ENCODE data around the gene CADM1. TPM values are rescaled to one million over a fixed set of nuclear protein-coding genes. Genes with fewer than 3 reads are reported as not detected.

The CADM1 gene
- total and polyA plus RNA-seq, 9 of the 15 experiments (the other 6 are each of a cell fraction or from before 2014, with no cell fraction given): 0.42 TPM; not detected in 8

DNA sequence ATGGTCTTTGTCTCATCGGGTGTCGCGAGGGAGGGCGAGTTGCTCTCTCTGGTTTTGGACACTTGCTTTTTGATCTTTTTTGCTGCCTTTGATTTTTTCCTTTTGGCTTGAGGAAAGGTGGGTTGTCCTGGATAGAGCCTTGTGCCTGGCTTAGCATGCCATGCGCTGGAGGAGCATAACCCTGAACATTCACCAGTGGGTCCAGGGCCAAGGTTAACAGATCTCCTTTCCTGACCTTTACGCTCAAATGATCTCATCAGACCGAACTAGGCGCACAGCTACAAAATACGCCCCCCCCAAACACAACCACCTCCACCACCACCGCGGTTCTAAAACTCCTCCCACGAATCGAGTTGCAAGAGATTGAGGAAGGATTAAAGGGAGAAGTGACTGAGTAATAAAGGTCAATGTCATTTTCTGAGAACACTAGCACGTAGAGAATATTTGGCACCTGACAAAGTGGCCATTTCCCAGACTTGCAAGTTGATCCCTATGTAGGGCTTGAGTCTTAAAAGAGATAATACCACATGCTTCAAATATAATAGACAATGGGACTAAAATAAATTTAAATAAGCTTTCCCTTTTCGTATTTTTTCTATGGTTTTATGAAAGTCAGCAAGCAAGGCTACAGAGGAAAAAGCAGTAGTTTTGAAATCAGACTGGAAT is 48.7 kb upstream of the CADM1 start:
- H3K9me1 ChIP-seq (ENCODE audit: control insufficient read depth, insufficient read depth, low read length): no peaks in the 10 kb centered on the region
- no peaks in the 10 kb centered on the region for H4K20me1 ChIP-seq (replicated peaks; ENCODE audit: control insufficient read depth, insufficient read depth, low read length)
- BruUV-seq (replicated peaks): no TSS peak
- ATAC-seq: no peak
- H3K4me2 ChIP-seq (ENCODE audit: insufficient read depth, low read length): no peak overlapping the region
- H3K27ac ChIP-seq (ENCODE audit: extremely low read depth, low read depth, low read length): no peak overlapping the region
- no peaks in the 10 kb centered on the region for H3K79me2 ChIP-seq (ENCODE audit: control insufficient read depth, insufficient read depth, low read length)
- no peaks in the 10 kb centered on the region for H3K27me3 ChIP-seq (ENCODE audit: control insufficient read depth in 2 of 2, insufficient read depth in 2 of 2, low read length in 2 of 2)
- POLR2A ChIA-PET: no interaction called here
- DNase-seq (ENCODE audit: extremely low read depth in 1 of 4, low spot score in 3 of 4): no peak
- in situ Hi-C loops (cut with MboI): no loop called here
- H3K9me3 ChIP-seq (replicated peaks; ENCODE audit: control insufficient read depth, insufficient read depth, low read depth, low read length): no peaks in the 10 kb centered on the region
- TF ChIP-seq, protein P1, sequence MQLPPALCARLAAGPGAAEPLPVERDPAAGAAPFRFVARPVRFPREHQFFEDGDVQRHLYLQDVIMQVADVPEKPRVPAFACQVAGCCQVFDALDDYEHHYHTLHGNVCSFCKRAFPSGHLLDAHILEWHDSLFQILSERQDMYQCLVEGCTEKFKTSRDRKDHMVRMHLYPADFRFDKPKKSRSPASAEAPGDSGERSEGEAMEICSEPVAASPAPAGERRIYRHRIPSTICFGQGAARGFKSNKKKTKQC (CRISPR knock-in tag; IDR thresholded peaks at IDR 0.05): no peak
- no peak for TF ChIP-seq CAMTA2 (CRISPR knock-in tag; conservative IDR thresholded peaks at IDR 0.05)
- no peaks in the 10 kb centered on the region for H3K4me1 ChIP-seq (replicated peaks in 1 of 2; ENCODE audit: control insufficient read depth in 2 of 2, insufficient read depth in 2 of 2, low read length in 2 of 2)
- no peak for FAIRE-seq
- no peak overlapping the region for H3K9ac ChIP-seq (ENCODE audit: insufficient read depth in 1 of 2, low read depth in 2 of 2, low read length in 2 of 2)
- under 1% methylated on average over 15 of the region's 15 CpGs for WGBS (ENCODE audit: insufficient coverage, low coverage, missing lambda C conversion rate)
- intact Hi-C loops (cut with micrococcal nuclease): no loop called here
- H3K36me3 ChIP-seq (ENCODE audit: control insufficient read depth, insufficient read depth, low read length): no peaks in the 10 kb centered on the region
- H2AFZ ChIP-seq (ENCODE audit: low read depth, low read length): no peak overlapping the region
- CTCF ChIA-PET (ENCODE audit: low intra/inter-chr PET ratio): no interaction called here
- no peak overlapping the region for H3K4me3 ChIP-seq

DNA sequence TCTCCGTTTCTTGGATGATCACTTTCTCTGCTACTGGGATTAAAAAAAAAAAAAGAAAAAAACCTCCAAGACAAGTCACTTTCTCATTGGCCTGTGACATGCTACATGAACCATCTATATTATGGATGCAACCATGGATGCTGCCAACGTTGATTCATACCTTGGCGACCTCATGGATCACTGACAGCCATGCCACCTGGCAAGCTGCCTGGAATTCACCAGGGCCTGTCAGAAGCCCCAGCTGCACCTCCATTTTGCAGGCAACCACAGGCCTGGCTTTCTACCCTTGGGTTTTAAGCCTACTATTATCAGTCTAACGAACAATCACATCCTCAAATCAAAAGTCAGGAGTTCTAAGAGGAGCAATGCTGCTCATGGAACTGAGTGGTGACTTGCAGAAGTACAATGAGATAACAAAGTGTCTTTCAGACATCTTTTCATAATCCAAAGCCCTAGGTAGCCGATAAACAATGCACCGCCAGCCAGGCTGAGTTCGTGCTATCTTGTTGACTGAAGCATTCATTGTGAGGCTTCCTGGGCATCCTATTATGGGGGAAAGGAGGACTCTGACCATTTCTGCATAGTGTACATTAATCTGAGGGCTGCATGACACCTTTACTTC is 48.0 kb upstream of the CADM1 start:
- no peaks in the 10 kb centered on the region for H3K4me1 ChIP-seq (replicated peaks in 1 of 2; ENCODE audit: control insufficient read depth in 2 of 2, insufficient read depth in 2 of 2, low read length in 2 of 2)
- in situ Hi-C loops (cut with MboI) (no loop called here), intact Hi-C loops (cut with micrococcal nuclease) (no loop called here)
- 0% methylated on average over 7 of the region's 7 CpGs for WGBS (ENCODE audit: insufficient coverage, low coverage, missing lambda C conversion rate)
- ATAC-seq (no peak), DNase-seq (ENCODE audit: extremely low read depth in 1 of 4, low spot score in 3 of 4) (no peak), FAIRE-seq (no peak)
- H3K27me3 ChIP-seq (ENCODE audit: control insufficient read depth in 2 of 2, insufficient read depth in 2 of 2, low read length in 2 of 2): no peaks in the 10 kb centered on the region
- H3K79me2 ChIP-seq (ENCODE audit: control insufficient read depth, insufficient read depth, low read length): no peaks in the 10 kb centered on the region
- H3K36me3 ChIP-seq (ENCODE audit: control insufficient read depth, insufficient read depth, low read length): no peaks in the 10 kb centered on the region
- CTCF ChIA-PET (ENCODE audit: low intra/inter-chr PET ratio): no interaction called here
- no peak overlapping the region for H3K9ac ChIP-seq (ENCODE audit: insufficient read depth in 1 of 2, low read depth in 2 of 2, low read length in 2 of 2)
- no peaks in the 10 kb centered on the region for H3K9me3 ChIP-seq (replicated peaks; ENCODE audit: control insufficient read depth, insufficient read depth, low read depth, low read length)
- no peak overlapping the region for H3K4me3 ChIP-seq
- no peaks in the 10 kb centered on the region for H3K9me1 ChIP-seq (ENCODE audit: control insufficient read depth, insufficient read depth, low read length)
- no peak for TF ChIP-seq MAZ (CRISPR knock-in tag; conservative IDR thresholded peaks at IDR 0.05 in 1 of 2, IDR thresholded peaks at IDR 0.05 in 1 of 2)
- TF ChIP-seq KLF13 (tag; IDR thresholded peaks at IDR 0.05; ENCODE audit: borderline replicate concordance, low read depth): no peak
- no peak for TF ChIP-seq NEUROD1 (IDR thresholded peaks at IDR 0.05; ENCODE audit: borderline replicate concordance, low read depth, low read length, partially characterized antibody)
- TF ChIP-seq FOXA3 (CRISPR knock-in tag; conservative IDR thresholded peaks at IDR 0.05 in 1 of 2, IDR thresholded peaks at IDR 0.05 in 1 of 2): no peak
- TF ChIP-seq, protein P2, sequence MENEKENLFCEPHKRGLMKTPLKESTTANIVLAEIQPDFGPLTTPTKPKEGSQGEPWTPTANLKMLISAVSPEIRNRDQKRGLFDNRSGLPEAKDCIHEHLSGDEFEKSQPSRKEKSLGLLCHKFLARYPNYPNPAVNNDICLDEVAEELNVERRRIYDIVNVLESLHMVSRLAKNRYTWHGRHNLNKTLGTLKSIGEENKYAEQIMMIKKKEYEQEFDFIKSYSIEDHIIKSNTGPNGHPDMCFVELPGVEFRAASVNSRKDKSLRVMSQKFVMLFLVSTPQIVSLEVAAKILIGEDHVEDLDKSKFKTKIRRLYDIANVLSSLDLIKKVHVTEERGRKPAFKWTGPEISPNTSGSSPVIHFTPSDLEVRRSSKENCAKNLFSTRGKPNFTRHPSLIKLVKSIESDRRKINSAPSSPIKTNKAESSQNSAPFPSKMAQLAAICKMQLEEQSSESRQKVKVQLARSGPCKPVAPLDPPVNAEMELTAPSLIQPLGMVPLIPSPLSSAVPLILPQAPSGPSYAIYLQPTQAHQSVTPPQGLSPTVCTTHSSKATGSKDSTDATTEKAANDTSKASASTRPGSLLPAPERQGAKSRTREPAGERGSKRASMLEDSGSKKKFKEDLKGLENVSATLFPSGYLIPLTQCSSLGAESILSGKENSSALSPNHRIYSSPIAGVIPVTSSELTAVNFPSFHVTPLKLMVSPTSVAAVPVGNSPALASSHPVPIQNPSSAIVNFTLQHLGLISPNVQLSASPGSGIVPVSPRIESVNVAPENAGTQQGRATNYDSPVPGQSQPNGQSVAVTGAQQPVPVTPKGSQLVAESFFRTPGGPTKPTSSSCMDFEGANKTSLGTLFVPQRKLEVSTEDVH (IDR thresholded peaks at IDR 0.05; ENCODE audit: low read depth, partially characterized antibody): no peak
- BruUV-seq (replicated peaks): no TSS peak
- H3K27ac ChIP-seq (ENCODE audit: extremely low read depth, low read depth, low read length): no peak overlapping the region
- H3K4me2 ChIP-seq (ENCODE audit: insufficient read depth, low read length): no peak overlapping the region
- POLR2A ChIA-PET: no interaction called here
- H2AFZ ChIP-seq (ENCODE audit: low read depth, low read length): no peak overlapping the region
- no peaks in the 10 kb centered on the region for H4K20me1 ChIP-seq (replicated peaks; ENCODE audit: control insufficient read depth, insufficient read depth, low read length)

Data from K562 (cell line).